GM23338 (cell line): ENCODE measurements around the gene CLPX.

ENCODE experiments used
- CREB1 ChIP-seq: fragments of 250-450 bp; sonication (Bioruptor Pico); IDR thresholded peaks from 2 replicates; pipeline ENCODE4 v1.5.0; 2020; ENCODE audit warnings: low read depth, mild to moderate bottlenecking, moderate library complexity
- CTCF ChIP-seq, 2 experiments: fragments of 200-600 bp in 1 of 2; sonication (generic) in 1 of 2; conservative IDR thresholded peaks; 2 replicates each; pipeline versions ENCODE4 v1.5.1 to v1.6.1; 2016 to 2017; ENCODE audit warnings: antibody characterized with exemption in 2 of 2, low read depth in 2 of 2, mild to moderate bottlenecking in 2 of 2, moderate library complexity in 1 of 2
- EZH2 ChIP-seq: fragments of 200-600 bp; sonication (generic); IDR thresholded peaks from one replicate; pipeline ENCODE4 v1.8.0; 2017; ENCODE audit warnings: antibody characterized with exemption, mild to moderate bottlenecking, low read depth; ENCODE audit not compliant: unreplicated experiment
- EZH2phosphoT487 ChIP-seq: fragments of 200-600 bp; sonication (generic); IDR thresholded peaks from one replicate; pipeline ENCODE4 v1.8.1; 2018; ENCODE audit warnings: antibody characterized with exemption; ENCODE audit not compliant: unreplicated experiment
- JUNB ChIP-seq: IDR thresholded peaks from one replicate; pipeline ENCODE4 v1.6.1; 2016; ENCODE audit warnings: antibody characterized with exemption; ENCODE audit not compliant: unreplicated experiment
- NANOG ChIP-seq: IDR thresholded peaks from 2 replicates; pipeline ENCODE4 v1.6.1; 2016; ENCODE audit warnings: antibody characterized with exemption, borderline replicate concordance
- POLR2AphosphoS5 ChIP-seq: IDR thresholded peaks from 2 replicates; pipeline ENCODE4 v1.6.1; 2016; ENCODE audit warnings: antibody characterized with exemption, low read depth
- ZNF114 ChIP-seq: fragments of 250-450 bp; sonication (Bioruptor Pico); IDR thresholded peaks from 2 replicates; pipeline ENCODE4 v1.5.0; 2020; ENCODE audit warnings: mild to moderate bottlenecking, moderate library complexity
- ZNF331 ChIP-seq: fragments of 250-450 bp; sonication (Bioruptor Pico); IDR thresholded peaks from 2 replicates; pipeline ENCODE4 v1.5.0; 2020; ENCODE audit warnings: low read depth, mild to moderate bottlenecking, moderate library complexity
- TF ChIP-seq, protein P1 (sequence below): IDR thresholded peaks from one replicate; pipeline ENCODE4 v1.6.1; 2018; ENCODE audit warnings: antibody characterized with exemption; ENCODE audit not compliant: unreplicated experiment
- TF ChIP-seq, protein P2 (sequence below): IDR thresholded peaks from 2 replicates; pipeline ENCODE4 v1.6.1; 2016; ENCODE audit warnings: antibody characterized with exemption

- no peak for TF ChIP-seq CTCF (conservative IDR thresholded peaks at IDR 0.05; ENCODE audit: low read depth in 2 of 2)
- TF ChIP-seq JUNB, result no peak
- TF ChIP-seq POLR2AphosphoS5, result no peak
- TF ChIP-seq ZNF331, result no peak
- TF ChIP-seq, protein P1, sequence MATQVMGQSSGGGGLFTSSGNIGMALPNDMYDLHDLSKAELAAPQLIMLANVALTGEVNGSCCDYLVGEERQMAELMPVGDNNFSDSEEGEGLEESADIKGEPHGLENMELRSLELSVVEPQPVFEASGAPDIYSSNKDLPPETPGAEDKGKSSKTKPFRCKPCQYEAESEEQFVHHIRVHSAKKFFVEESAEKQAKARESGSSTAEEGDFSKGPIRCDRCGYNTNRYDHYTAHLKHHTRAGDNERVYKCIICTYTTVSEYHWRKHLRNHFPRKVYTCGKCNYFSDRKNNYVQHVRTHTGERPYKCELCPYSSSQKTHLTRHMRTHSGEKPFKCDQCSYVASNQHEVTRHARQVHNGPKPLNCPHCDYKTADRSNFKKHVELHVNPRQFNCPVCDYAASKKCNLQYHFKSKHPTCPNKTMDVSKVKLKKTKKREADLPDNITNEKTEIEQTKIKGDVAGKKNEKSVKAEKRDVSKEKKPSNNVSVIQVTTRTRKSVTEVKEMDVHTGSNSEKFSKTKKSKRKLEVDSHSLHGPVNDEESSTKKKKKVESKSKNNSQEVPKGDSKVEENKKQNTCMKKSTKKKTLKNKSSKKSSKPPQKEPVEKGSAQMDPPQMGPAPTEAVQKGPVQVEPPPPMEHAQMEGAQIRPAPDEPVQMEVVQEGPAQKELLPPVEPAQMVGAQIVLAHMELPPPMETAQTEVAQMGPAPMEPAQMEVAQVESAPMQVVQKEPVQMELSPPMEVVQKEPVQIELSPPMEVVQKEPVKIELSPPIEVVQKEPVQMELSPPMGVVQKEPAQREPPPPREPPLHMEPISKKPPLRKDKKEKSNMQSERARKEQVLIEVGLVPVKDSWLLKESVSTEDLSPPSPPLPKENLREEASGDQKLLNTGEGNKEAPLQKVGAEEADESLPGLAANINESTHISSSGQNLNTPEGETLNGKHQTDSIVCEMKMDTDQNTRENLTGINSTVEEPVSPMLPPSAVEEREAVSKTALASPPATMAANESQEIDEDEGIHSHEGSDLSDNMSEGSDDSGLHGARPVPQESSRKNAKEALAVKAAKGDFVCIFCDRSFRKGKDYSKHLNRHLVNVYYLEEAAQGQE, result no peak
- TF ChIP-seq ZNF114, result no peak
- TF ChIP-seq EZH2, result no peak
- TF ChIP-seq EZH2phosphoT487, result no peak
- TF ChIP-seq CREB1 (CRISPR knock-in tag), result no peak
- TF ChIP-seq NANOG, result no peak
- TF ChIP-seq, protein P2, sequence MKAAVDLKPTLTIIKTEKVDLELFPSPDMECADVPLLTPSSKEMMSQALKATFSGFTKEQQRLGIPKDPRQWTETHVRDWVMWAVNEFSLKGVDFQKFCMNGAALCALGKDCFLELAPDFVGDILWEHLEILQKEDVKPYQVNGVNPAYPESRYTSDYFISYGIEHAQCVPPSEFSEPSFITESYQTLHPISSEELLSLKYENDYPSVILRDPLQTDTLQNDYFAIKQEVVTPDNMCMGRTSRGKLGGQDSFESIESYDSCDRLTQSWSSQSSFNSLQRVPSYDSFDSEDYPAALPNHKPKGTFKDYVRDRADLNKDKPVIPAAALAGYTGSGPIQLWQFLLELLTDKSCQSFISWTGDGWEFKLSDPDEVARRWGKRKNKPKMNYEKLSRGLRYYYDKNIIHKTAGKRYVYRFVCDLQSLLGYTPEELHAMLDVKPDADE, result no peak
Observed at GRCh38 chr15:65197337-65197645, 12.1 kb upstream of the CLPX start.
